Small intestine (tissue), 7 donors: Measurements from ENCODE around the gene PACSIN3. TPM values are rescaled to one million over a fixed set of nuclear protein-coding genes. Genes with fewer than 3 reads are reported as not detected.

ENCODE experiments used
- DNase-seq, 2 donors: peaks; one replicate each; pipeline versions ENCODE4 v3.0.0 to v3.0.0-alpha.2; 2013
- FAIRE-seq: peaks from 2 replicates; lab custom pipeline; 2012; peaks lifted over from hg19 to GRCh38; lab: Jason Lieb, UNC
- H3K27ac ChIP-seq, 3 donors: one replicate each; pipeline ENCODE4 v1.5.1; 2013; ENCODE audit warnings: low read length in 2 of 3, mild to moderate bottlenecking in 2 of 3, control low read depth in 1 of 3, inconsistent platforms in 1 of 3, low read depth in 1 of 3, moderate library complexity in 1 of 3
- H3K27me3 ChIP-seq, 3 donors: one replicate each; pipeline ENCODE4 v1.6.1; 2013; ENCODE audit warnings: low read length in 3 of 3, inconsistent platforms in 1 of 3; ENCODE audit not compliant: control insufficient read depth in 3 of 3, insufficient read depth in 3 of 3
- H3K36me3 ChIP-seq, 3 donors: one replicate each; pipeline ENCODE4 v1.6.1; 2013; ENCODE audit warnings: low read length in 3 of 3, inconsistent platforms in 1 of 3, low read depth in 1 of 3, mild to moderate bottlenecking in 1 of 3, moderate library complexity in 1 of 3; ENCODE audit not compliant: control insufficient read depth in 3 of 3, insufficient read depth in 2 of 3
- H3K4me1 ChIP-seq, 3 donors: one replicate each; pipeline ENCODE4 v1.6.1; 2013; ENCODE audit warnings: low read length in 2 of 3, inconsistent platforms in 1 of 3, low read depth in 1 of 3, mild to moderate bottlenecking in 1 of 3, moderate library complexity in 1 of 3; ENCODE audit not compliant: control insufficient read depth in 3 of 3, insufficient read depth in 2 of 3
- H3K4me3 ChIP-seq, 3 donors: one replicate each; pipeline ENCODE4 v1.5.1; 2013; ENCODE audit warnings: low read length in 3 of 3, control low read depth in 1 of 3, inconsistent platforms in 1 of 3, low read depth in 1 of 3, mild to moderate bottlenecking in 1 of 3, moderate library complexity in 1 of 3
- H3K9me3 ChIP-seq, 2 donors: one replicate each; pipeline ENCODE4 v1.6.1; 2013; ENCODE audit warnings: low read depth in 1 of 2, low read length in 1 of 2; ENCODE audit not compliant: control insufficient read depth in 2 of 2, insufficient read depth in 1 of 2
- WGBS, 3 donors: extraction: QIAGEN DNeasy Blood & Tissue Kit; methylation state at CpG; one replicate each; pipeline ENCODE4 v1.1.7; 2013; 5-methylcytosine and 5-hydroxymethylcytosine counted together
- polyA plus RNA-seq, 4 donors: library from polyadenylated mRNA; stranded (reverse) in 3 of 4; unstranded in 1 of 4; fragments of 200-250 nt in 3 of 4; fragments of 120-200 nt in 1 of 4; gene quantifications; one replicate each; pipeline versions ENCODE4 v1.2.1 to v1.2.3, GENCODE V29; 2013
- donor health status: healthy with polysubstance abuse.
- donor health status: control.
- donor health status: control.
- donor health status: Bipolar disorder and iron deficiency.
- donor health status: healthy.

Gene PACSIN3
- polyA plus RNA-seq, 4 donors: 2.0 to 48.3 (median 5.7) TPM

DNA sequence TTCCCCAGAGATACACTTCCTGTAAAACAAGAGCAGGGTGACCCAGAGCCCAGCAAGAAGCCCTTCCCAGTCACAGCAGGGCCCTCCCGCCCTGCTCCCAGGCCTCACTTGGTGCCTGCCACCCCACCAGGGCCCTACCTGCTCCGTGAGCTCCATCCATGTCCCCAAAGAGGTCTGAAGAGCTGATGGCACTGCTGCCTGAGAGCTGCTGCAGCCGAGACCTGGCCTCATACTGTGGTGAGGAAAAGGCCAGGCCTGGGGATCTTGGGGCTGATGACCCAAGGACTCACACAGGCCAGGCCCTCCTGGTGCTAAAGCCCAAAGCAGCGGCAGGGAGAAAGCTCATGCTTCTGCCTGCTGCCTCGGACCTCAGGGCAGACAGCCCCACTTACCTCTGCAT, 19.9 kb downstream of the PACSIN3 start:
- no peak for FAIRE-seq
- Histone ChIP-seq H3K27ac (no peak overlapping the region), H3K4me1 (no peaks in the 10 kb centered on the region), H3K9me3 (no peaks in the 10 kb centered on the region), H3K4me3 (no peak overlapping the region), H3K27me3 (no peaks in the 10 kb centered on the region), H3K36me3 (peaks cover 19 to 89% (median 37%) of the 10 kb centered on the region in 3 donors)
- WGBS, 3 donors: 93 to 94% (median 94%) methylated on average over 4 to 5 of the region's 5 CpGs
- DNase-seq: no peak

DNA sequence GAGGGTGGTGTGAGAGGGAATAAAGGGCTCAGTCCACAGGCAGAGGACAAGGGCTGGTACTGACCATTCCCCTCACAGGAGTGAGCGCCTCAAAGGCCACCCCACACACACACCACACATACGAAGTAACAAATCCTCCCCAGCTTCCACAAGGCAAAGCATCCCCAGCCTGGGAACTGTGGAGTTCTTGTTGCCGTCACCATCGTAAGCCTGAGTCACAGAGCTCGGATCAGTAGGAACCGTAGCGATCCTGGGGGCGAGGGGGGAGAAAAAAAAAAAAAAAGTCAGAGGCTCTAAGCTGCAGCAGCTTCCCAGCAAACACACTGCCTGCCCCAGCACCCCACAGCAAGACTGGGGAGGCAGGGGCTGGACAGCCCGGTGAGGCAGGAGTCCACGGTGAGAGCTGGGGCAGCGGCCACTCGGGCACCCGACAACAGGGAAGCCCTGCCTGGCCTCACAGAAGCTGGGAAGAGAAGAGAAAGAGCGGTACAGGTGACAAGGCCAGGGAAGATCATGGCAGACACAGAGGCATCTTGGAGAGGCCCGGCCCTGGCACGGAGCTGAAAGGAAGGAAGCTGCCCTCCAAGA, 20.9 kb downstream of the PACSIN3 start:
- Histone ChIP-seq H3K9me3 (no peaks in the 10 kb centered on the region), H3K4me3 (no peak overlapping the region), H3K36me3 (peaks cover 19 to 85% (median 31%) of the 10 kb centered on the region in 3 donors), H3K4me1 (no peaks in the 10 kb centered on the region), H3K27ac (no peak overlapping the region), H3K27me3 (no peaks in the 10 kb centered on the region)
- DNase-seq (no peak), FAIRE-seq (no peak)
- 88 to 92% (median 90%) methylated on average over 16 of the region's 16 CpGs for WGBS, 3 donors

DNA sequence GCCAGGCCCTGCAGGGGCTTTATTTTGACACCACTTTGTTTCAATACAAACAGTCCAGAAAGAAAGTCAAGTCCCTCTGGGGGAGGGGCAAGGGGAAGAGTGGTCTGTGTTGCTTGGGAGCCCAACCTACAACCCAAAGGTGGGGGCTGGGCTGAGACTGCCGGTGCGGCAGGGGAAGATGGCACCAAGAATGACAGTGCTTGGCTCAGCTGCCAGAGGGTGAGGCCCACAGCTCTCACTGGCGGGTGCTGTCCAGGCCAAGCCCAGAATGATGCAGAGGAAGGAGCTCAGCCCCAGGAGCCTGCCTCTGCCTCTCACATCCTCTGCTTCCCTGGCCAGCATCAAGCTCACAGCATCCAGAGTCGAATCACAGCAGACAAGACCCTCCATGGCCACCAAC, 21.9 kb downstream of the PACSIN3 start:
- H3K4me1 ChIP-seq: no peaks in the 10 kb centered on the region
- FAIRE-seq (no peak), DNase-seq (no peak)
- H3K4me3 ChIP-seq: no peak overlapping the region
- peaks cover 19 to 85% (median 28%) of the 10 kb centered on the region in 3 donors for H3K36me3 ChIP-seq
- H3K27ac ChIP-seq: no peak overlapping the region
- 79 to 89% (median 80%) methylated on average over 4 of the region's 4 CpGs for WGBS, 3 donors
- no peaks in the 10 kb centered on the region for H3K27me3 ChIP-seq
- no peaks in the 10 kb centered on the region for H3K9me3 ChIP-seq

DNA sequence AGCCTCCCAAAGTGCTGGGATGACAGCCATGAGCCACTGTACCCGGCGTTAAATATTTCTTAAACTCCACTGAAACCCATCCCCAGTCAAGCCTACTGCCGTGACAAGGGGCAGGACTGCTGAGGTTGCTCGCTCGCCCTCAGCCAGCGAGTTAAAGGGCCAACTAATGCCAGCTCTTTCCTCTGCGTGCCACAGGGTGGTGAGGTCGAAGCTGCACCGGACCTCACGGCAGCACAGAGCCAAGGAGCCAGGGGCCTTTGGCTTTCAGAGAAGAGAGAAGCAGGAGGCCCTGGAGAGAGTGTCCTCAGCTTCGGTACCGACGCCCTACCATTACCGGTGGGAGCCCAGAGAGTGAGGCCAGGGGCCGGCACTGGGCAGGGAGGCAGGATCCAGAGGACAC, 22.3 kb downstream of the PACSIN3 start:
- no peak overlapping the region for H3K4me3 ChIP-seq
- H3K36me3 ChIP-seq: peaks cover 19 to 85% (median 26%) of the 10 kb centered on the region in 3 donors

DNA sequence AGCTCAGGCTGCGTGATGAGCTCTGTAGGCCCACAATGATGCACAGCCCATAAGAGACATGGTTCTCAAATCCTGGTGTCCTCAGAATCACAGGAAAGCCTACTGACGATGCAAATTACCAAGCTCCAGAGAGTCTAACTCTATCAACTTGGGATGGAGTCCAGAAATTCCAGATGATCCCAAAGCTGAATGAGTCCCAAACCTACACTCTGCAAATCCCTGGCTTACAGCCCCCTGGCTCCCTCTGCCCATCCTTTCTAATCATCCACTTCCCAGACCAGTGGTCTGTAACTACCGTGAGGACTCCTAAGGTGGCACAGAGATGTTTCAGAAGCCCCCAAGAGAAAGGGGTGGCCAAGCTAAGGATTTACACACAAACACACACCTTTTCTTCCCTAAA, 23.0 kb downstream of the PACSIN3 start:
- Histone ChIP-seq H3K4me3 (no peak overlapping the region), H3K9me3 (no peaks in the 10 kb centered on the region), H3K27me3 (no peaks in the 10 kb centered on the region), H3K36me3 (peaks cover 19 to 84% (median 25%) of the 10 kb centered on the region in 3 donors), H3K27ac (no peak overlapping the region), H3K4me1 (no peaks in the 10 kb centered on the region)
- FAIRE-seq (no peak), DNase-seq (no peak)
- WGBS, 3 donors: 54 to 71% (median 57%) methylated on average over 3 of the region's 3 CpGs

More for the DNA sequence above, 22.3 kb downstream of the PACSIN3 start:
- H3K27ac ChIP-seq: no peak overlapping the region
- DNase-seq: no peak
- FAIRE-seq: no peak
- WGBS, 3 donors: 85 to 91% (median 90%) methylated on average over 15 of the region's 15 CpGs
- no peaks in the 10 kb centered on the region for H3K9me3 ChIP-seq
- no peaks in the 10 kb centered on the region for H3K27me3 ChIP-seq
- no peaks in the 10 kb centered on the region for H3K4me1 ChIP-seq

DNA sequence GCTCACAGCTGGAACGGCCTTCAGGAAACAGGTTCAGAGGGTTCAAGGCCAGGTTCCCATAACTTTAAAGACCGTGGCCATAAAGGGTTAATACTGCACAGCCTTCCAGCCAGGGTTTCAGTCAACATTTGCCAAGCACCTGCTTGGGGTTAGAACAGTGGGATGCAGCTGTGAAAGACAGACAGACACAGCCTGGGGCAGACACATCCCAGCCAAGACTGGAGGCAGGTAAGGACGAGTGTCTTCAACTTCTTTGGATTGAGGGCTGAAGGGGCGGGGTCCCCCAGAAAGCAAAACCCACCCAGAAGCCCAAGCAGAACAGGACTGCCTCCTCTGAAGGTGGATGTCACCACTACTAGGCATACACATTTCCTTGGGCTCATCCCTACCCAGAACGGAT, 23.8 kb downstream of the PACSIN3 start:
- Histone ChIP-seq H3K27ac (no peak overlapping the region), H3K4me3 (no peak overlapping the region), H3K4me1 (no peaks in the 10 kb centered on the region), H3K9me3 (no peaks in the 10 kb centered on the region), H3K27me3 (no peaks in the 10 kb centered on the region), H3K36me3 (peaks cover 12 to 83% (median 23%) of the 10 kb centered on the region in 3 donors)
- no peak for DNase-seq
- 57 to 67% (median 62%) methylated on average over 5 of the region's 5 CpGs for WGBS, 3 donors
- FAIRE-seq: no peak

DNA sequence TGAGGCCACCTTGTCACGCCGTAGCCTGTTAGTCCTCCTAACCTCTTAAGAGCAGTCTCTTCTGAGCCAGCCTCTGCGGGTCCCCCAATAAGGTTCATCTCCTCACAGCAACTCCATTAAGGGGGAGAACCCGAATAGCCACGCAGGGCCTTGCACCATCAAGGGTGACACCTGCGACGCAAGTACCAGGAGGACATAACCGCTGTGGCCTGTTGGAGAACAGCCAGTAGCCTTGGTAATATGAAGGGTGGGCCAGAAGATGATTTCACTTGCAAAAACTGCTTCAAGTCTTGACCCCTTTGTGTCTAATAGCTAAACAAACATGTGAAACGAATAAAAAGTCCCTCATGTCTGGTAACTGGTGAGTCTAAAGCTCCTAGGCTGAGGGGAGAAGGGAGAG, 24.3 kb downstream of the PACSIN3 start:
- DNase-seq (no peak), FAIRE-seq (no peak)
- WGBS, 3 donors: 68 to 80% (median 73%) methylated on average over 9 of the region's 9 CpGs
- Histone ChIP-seq H3K9me3 (no peaks in the 10 kb centered on the region), H3K36me3 (peaks cover 10 to 81% (median 23%) of the 10 kb centered on the region in 3 donors), H3K4me1 (no peaks in the 10 kb centered on the region), H3K27ac (no peak overlapping the region), H3K27me3 (no peaks in the 10 kb centered on the region), H3K4me3 (no peak overlapping the region)

DNA sequence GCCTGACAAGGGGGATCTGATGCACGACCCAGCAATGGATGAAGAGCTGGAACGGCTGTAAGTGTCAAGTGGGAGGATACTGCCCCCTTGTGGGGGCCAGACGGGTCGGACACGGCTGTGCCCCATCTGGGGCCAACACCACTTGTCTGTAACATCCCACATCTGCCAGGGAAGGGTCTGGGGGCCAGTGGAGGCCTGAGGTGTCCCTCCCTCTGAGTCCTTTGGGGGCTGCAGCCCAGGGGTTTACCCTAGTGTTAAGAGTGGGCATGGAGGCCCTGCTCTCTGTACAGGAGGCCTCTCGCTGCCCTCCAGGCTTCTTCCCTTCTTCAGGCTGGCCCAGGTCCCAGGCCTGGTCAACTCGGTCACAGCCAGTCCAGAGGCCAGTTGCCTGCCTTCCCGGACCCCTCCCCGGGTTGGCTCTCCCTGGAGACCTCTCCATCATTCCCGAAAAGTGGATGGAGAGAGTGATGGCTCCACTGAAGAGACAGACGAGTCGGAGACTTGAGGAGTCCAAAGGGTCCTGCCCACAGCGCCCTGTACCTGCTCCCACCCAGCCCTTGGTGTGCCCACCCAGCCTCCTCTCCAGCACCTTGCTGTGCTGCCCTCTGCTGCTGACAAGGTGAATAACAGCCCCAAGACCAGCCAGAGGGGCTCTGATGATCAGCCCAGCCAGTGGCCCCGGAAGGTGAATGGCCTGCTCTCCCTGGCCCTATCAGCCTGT, 24.9 kb downstream of the PACSIN3 start:
- FAIRE-seq: no peak
- no peaks in the 10 kb centered on the region for H3K4me1 ChIP-seq
- H3K27ac ChIP-seq: no peak overlapping the region
- DNase-seq: peak; percentile 68 to 81
- no peak overlapping the region for H3K4me3 ChIP-seq
- H3K9me3 ChIP-seq: no peaks in the 10 kb centered on the region
- 49 to 55% (median 50%) methylated on average over 11 to 14 of the region's 14 CpGs for WGBS, 3 donors
- no peaks in the 10 kb centered on the region for H3K27me3 ChIP-seq
- H3K36me3 ChIP-seq: peaks cover 10 to 76% (median 19%) of the 10 kb centered on the region in 3 donors
